M059J (cell line): Measurements from ENCODE around the gene TCERG1. TPM values are rescaled to one million over a fixed set of nuclear protein-coding genes. Genes with fewer than 3 reads are reported as not detected.

Experiments
- DNase-seq: peaks from one replicate; pipeline ENCODE4 v3.0.0-alpha.2; 2012; ENCODE audit warnings: low read depth
- total RNA-seq: library from RNA; depleted of rRNA; stranded (reverse); fragments of >200 nt; shearing (Covaris generic); gene quantifications from 2 replicates; pipeline ENCODE4 v1.2.3, GENCODE V29; 2014

The TCERG1 gene
- total RNA-seq, 1 experiment from 2014 or later, result 35.4 TPM

- no peak for DNase-seq
Measured at GRCh38 chr5:146457431-146457830, 10.3 kb downstream of the TCERG1 start.

GRCh38 chr5:146458894-146459293 is 11.8 kb downstream of the TCERG1 start:
- DNase-seq, result no peak

GRCh38 chr5:146461319-146461718 is 14.2 kb downstream of the TCERG1 start:
- peak; percentile 66 for DNase-seq

GRCh38 chr5:146463446-146463845 is 16.3 kb downstream of the TCERG1 start:
- no peak for DNase-seq

- DNase-seq, result no peak
Measured at GRCh38 chr5:146466521-146467349, 19.6 kb downstream of the TCERG1 start.

GRCh38 chr5:146467760-146468159 is 20.6 kb downstream of the TCERG1 start:
- DNase-seq, result no peak

- no peak for DNase-seq
Measured at GRCh38 chr5:146474065-146474464, 26.9 kb downstream of the TCERG1 start.

- no peak for DNase-seq
Measured at GRCh38 chr5:146475190-146475780, 28.2 kb downstream of the TCERG1 start.

- DNase-seq, result no peak
Measured at GRCh38 chr5:146475906-146476305, 28.8 kb downstream of the TCERG1 start.

GRCh38 chr5:146482775-146483174 is 35.6 kb downstream of the TCERG1 start:
- DNase-seq, result no peak

- no peak for DNase-seq
Measured at GRCh38 chr5:146484714-146485391, 37.7 kb downstream of the TCERG1 start.

GRCh38 chr5:146490089-146490843 is 43.1 kb downstream of the TCERG1 start:
- no peak for DNase-seq

- no peak for DNase-seq
Measured at GRCh38 chr5:146494656-146495055, 47.5 kb downstream of the TCERG1 start.

- no peak for DNase-seq
Measured at GRCh38 chr5:146499680-146500079, 52.5 kb downstream of the TCERG1 start.

GRCh38 chr5:146507428-146507827 is 60.3 kb downstream of the TCERG1 start:
- DNase-seq, result no peak

- DNase-seq, result no peak
Measured at GRCh38 chr5:146510559-146511125, 63.5 kb downstream of the TCERG1 start.

- DNase-seq, result no peak
Measured at GRCh38 chr5:146513462-146513861, 66.3 kb downstream of the TCERG1 start.

- DNase-seq, result no peak
Measured at GRCh38 chr5:146514575-146514974, 67.4 kb downstream of the TCERG1 start.

GRCh38 chr5:146515473-146516150 is 68.5 kb downstream of the TCERG1 start:
- no peak for DNase-seq

- no peak for DNase-seq
Measured at GRCh38 chr5:146516151-146516475, 69.0 kb downstream of the TCERG1 start, which contains the start of gene GPR151. Gene GPR151, minus strand, starts transcription at chr5:146516190. Its CDS starts 77 bp downstream, at chr5:146516113.

GRCh38 chr5:146519554-146519953 is 72.4 kb downstream of the TCERG1 start:
- no peak for DNase-seq
